ENCODE results near the gene TFE3.
"Not testable (repeated sequence)": the region's sequence is repeated elsewhere in the genome, so short reads cannot be mapped to it uniquely, and the experiment has no call there.

Gene TFE3

GRCh38 chrX:49001521-49002090 is 41.6 kb downstream of the TFE3 start:
- DNase-seq (ENCODE audit: low read depth, low spot score): no peak

GRCh38 chrX:49000636-49001035 is 42.5 kb downstream of the TFE3 start:
- DNase-seq (ENCODE audit: low read depth, low spot score): no peak

- DNase-seq (ENCODE audit: low read depth, low spot score): no peak
These were observed 44.1 kb downstream of the TFE3 start for GRCh38 chrX:48999030-48999429.

GRCh38 chrX:48998391-48998790 is 44.8 kb downstream of the TFE3 start:
- no peak for DNase-seq (ENCODE audit: low read depth, low spot score)

GRCh38 chrX:48997865-48998264 is 45.3 kb downstream of the TFE3 start:
- DNase-seq (ENCODE audit: low read depth, low spot score): no peak

- no peak for DNase-seq (ENCODE audit: low read depth, low spot score)
These were observed 45.7 kb downstream of the TFE3 start for GRCh38 chrX:48997455-48997854.

DNA sequence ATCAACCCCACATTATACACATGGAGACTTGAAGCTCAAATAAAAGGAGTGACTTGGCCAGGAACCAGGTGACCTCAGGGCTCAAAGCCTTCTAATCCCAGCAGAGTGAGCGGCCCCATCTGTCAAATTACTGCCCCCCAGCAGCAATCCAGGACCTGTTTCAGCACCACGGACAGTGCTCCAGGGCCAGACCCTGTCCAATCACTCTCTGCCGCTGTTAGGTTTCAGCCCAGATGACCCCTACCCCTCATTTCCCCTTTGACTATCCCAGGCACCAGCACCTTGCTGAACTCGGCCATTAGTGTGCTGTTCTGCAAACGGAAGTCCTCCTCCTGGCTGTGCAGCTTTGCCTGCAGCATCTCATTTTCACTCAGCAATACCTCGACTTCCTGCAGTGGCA is 46.2 kb downstream of the TFE3 start:
- peak; percentile 68 for DNase-seq (ENCODE audit: low read depth, low spot score)

DNA sequence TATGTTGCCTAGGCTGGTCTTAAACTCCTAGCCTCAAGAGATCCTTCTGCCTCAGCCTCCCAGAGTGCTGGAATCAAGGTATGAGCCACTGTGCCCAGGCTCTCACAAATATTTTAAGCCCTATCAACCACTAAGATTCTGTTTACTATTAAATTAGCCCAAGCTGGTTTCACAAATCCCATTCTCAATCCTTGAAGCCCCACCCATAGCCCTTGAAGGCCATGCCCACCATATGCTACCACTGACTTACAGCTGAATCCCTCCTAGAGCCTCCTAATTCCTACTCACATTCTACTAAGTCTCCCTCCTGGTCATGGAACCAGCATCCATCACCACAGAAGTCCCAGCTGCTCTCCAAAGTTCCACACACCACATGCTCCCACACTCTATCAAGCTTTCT is 50.8 kb downstream of the TFE3 start:
- DNase-seq (ENCODE audit: low read depth, low spot score): no peak

DNA sequence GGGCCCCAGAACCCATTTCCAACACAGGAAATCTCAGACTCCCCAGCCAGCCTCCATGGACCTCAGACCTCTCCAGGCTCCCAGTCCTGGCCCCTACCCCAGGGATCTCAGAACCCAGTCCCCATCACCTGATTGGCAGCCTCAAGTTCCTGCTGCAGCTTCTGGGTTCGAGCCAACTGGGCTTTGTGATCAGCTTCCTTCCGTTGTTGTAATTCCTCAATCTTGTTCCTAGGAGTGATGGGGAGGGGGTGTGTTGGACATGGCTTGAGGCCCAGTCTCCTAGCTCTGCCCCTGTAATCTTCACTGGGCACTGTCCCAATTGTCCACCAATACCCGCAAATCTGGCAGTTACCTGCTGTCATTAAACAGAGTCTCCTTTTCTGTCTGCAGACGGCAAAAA is 53.7 kb downstream of the TFE3 start:
- no peak for DNase-seq (ENCODE audit: low read depth, low spot score)

GRCh38 chrX:48983896-48984295 is 59.3 kb downstream of the TFE3 start:
- no peak for DNase-seq (ENCODE audit: low read depth, low spot score)

DNA sequence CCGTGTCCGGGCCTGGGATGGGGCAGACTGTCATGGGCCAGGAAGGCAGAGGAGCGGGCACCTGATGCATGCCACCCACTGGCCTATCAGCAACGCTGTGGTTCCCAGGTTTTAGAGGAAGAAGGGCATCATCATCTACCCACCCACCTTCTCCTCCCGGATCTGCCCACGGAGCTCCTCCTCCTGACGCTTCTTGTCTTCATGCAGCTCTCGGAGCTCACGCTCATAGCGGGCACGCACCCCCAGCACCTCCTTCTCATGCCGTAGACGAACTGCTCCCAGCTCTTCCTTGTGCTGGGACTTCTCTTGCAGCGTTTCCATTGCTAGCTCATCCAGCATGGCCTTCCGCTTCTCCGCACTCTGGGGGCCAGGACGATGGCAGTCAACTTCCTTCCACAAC is 60.1 kb downstream of the TFE3 start:
- no peak for DNase-seq (ENCODE audit: low read depth, low spot score)

DNA sequence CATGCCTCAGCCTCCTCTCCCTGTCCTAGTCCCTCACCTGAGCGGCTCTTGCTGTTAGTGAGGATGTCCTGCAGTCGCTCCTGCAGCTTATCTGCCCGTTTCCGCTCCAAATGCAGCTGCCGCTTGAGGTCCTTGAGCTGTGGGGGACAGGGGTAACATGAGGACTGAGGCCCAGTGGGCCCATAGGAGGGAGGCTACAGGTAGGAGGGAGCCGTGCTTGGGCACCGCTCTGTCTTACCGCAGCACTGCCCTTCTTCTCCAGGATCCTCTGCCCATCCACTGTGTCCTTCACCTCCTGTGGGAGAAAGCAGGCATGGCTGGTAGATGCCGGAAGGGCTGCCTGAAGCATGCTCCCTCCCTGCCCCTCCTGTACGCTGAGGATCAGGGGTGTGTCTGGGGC is 62.0 kb downstream of the TFE3 start:
- no peak for DNase-seq (ENCODE audit: low read depth, low spot score)

GRCh38 chrX:48980341-48980740 is 62.8 kb downstream of the TFE3 start:
- DNase-seq (ENCODE audit: low read depth, low spot score): not testable (repeated sequence)
